HG03571 (cell line): Measurements from ENCODE around the gene SLC2A5.

ENCODE experiments used
- ATAC-seq: cut with Tn5 transposase; IDR thresholded peaks from one replicate; pipeline ENCODE4 v1.9.1; 2021; ENCODE audit not compliant: unreplicated experiment

The SLC2A5 gene

GRCh38 chr1:9065213-9065751 is 4.2 kb downstream of the SLC2A5 start:
- ATAC-seq = no peak

DNA sequence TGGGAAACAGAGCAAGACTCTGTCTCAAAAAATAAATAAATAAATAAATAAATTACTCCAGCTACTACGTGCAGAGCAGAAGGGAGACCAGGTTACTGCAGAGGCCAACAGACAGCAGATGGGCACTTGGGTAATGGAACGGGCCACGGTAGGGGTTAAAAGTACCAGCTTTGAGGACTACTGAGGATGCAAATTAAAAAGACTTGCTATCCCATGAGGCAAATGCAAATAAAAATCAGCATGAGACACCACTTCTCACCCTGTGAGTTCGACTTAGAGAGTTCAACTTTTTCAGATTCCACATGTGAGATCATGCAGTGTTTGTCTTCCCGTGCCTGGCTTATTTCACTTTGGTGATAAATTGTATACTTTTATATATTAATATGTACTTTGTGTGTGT is 6.6 kb downstream of the SLC2A5 start:
- ATAC-seq = no peak

GRCh38 chr1:9062021-9062471 is 7.4 kb downstream of the SLC2A5 start:
- no peak for ATAC-seq

DNA sequence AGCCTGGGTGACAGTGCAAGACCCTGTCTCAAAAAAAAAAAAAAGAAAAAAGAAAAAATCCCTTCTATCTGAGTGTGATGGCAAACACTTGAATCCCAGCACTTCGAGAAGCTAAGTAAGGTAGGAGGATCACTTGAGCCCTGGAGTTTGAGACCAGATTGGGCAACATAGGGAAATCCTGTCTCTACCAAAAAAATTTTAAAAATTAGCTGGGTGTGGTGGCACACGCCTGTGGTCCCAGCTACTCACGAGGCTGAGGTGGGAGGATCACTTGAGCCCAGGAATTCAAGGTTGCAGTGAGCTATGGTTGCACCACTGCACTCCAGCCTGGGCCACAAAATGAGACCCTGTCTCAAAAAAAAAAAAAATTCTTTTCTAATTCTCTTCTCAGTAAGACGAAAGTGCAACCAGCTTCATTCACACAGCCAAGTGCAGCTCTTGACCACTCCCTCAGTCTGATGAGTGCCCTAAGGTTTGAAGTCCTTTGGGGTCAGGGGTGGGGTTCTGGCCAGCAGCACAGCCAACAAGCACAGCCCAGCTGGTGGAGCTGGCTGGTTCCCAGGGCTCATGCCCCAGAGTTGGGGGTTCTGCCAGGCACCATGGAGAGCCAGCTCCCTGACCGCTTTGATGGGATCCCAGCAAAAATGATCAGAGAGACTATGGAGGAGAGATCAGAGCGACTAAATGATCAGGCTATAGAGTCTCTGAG is 8.0 kb downstream of the SLC2A5 start:
- no peak for ATAC-seq

DNA sequence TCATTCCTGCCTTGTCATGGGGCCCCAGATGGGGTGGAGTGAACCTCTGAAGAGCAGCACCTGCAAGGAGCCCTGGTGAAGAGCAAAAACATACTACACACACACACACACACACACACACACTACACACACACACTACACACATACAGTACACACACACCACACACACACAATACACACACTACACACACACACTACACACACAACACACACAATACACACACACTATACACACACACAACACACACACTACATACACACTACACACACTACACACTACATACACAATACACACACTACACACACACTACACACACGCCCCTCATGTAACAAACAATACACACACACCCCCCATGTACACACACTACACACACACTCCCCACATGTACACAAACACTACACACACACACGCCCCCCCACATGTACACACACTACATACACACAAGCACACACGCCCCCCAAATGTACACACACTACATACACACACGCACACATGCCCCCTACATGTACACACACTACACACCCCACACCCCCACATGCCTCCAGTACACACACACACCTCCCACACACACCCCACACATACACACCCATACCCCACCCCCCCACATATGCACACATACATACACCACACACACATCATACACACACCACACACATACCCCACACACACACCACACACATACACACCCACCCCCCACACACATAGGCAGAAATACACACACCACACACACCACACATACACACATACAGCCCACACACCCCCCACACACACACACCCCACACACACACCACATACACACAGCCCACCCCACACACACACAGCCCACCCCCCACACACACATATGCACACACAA is 9.3 kb downstream of the SLC2A5 start:
- ATAC-seq = no peak

DNA sequence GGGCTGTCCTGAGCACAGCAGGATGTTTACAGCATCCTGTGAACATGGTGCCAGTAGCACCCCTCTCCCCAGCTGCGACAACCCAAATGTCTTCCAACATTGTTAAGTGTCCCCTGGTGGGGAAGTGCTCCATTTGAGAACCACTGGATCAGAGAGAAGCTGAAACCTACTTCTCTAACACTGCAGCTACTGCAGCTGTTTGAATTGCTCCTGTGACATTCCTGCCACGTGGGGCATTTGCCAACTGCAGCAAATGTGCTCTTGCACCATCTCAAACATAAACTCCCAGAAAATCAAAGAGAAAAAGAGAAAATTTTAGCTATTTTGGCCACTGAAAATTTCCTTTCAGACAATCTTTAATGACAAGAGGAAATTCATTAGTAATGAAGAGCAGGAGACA is 11.0 kb downstream of the SLC2A5 start:
- no peak for ATAC-seq

DNA sequence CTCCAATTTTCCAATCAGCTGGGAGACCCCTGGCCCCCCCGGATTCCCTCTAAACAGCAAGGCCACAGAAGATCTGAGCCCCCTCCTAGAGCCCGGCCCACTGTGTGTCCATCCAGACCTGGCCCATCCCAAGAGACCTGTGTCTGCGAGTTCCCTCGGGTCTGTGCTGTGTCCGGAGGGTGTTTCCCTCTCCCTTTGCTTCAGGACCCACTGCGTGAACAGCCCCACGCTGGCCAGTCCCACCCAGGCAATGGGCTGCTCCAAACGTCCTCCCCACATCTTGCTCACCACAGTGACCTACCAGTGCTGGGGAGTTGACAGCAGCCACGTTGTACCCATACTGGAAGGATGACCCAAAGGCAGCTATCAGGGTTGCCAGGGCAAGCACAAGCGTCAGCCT is 11.6 kb downstream of the SLC2A5 start:
- no peak for ATAC-seq

GRCh38 chr1:9052272-9053049 is 17.0 kb downstream of the SLC2A5 start:
- ATAC-seq = no peak

DNA sequence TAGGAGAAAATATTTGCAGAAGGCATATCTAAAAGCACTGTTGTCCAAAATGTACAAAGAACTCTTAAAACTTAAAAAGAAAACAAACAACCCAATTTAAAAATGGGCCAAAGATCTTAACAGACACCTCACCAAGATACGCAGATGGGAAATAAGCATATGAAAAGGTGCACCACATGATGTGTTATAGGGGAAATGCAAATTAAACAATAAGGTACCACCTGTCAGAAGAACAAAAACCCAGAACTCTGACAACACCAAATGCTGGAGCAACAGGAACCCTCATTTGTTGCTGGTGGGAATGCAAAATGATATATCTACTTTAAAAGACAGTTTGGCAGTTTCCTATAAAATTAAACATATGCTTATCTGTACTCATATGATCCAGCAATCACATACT is 18.1 kb downstream of the SLC2A5 start:
- ATAC-seq = no peak

GRCh38 chr1:9050803-9051202 is 18.6 kb downstream of the SLC2A5 start:
- no peak for ATAC-seq

GRCh38 chr1:9048551-9048950 is 20.9 kb downstream of the SLC2A5 start:
- ATAC-seq = no peak

DNA sequence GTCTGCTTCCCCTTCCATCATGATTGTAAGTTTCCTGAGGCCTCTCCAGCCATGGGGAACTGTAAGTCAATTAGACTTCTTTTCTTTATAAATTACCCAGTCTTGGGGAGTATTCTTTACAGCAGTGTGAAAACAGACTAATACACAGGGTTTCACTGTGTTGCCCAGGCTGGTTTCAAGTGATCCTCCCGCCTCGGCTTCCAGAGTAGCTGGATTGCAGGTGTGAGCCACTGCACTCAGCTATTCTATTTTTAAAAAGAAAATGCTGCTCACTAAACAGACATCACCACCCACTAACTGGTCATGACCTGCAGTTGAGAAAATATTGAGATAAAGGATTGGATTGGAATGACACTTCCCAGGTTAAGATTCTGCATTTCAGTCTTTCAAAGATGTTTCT is 22.4 kb downstream of the SLC2A5 start:
- ATAC-seq = no peak

- no peak for ATAC-seq
Measured at GRCh38 chr1:9045861-9046510, 23.4 kb downstream of the SLC2A5 start.

DNA sequence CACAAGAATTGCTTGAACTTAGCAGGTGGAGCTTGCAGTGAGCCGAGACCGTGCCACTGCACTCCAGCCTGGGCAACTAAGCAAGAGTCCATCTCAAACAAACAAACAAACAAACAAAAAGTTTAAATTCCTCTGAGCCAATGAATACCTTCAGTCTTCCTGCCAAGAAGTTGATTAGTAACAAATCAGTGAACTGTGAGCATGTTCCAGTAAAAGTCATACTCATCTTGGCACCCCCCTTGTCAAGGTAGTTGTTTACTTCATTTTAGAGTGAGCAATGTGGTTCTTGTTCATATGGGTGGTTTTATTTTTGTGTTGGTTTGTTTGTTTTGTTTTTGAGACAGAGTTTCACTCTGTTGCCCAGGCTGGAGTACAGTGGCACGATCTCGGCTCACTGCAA is 25.2 kb downstream of the SLC2A5 start:
- ATAC-seq = no peak

DNA sequence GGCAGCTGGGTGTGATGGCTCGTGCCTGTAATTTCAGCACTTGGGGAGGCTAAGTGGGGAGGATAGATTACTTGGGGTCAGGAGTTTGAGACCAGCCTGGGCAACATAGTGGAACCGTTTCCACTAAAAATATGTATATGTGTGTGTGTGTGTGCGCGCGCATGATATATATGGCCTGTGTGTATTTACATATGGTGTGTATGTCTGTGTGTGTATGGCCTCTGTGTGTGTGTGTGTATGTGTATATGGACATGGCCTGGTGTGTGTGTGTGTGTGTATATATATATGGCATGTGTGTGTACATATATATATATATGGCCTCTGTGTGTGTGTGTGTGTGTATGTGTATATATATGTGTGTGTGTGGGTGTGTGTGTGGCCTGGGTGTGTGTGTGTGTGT is 27.2 kb downstream of the SLC2A5 start:
- no peak for ATAC-seq

GRCh38 chr1:9041116-9041779 is 28.2 kb downstream of the SLC2A5 start:
- no peak for ATAC-seq

- no peak for ATAC-seq
Measured at GRCh38 chr1:9040659-9041030, 28.8 kb downstream of the SLC2A5 start.

- no peak for ATAC-seq
Measured at GRCh38 chr1:9039761-9040658, 29.4 kb downstream of the SLC2A5 start.
